HG02852 (cell line): ENCODE measurements around the gene SGCE.

Experiments
- ATAC-seq: cut with Tn5 transposase; IDR thresholded peaks from one replicate; pipeline ENCODE4 v1.9.1; 2021; ENCODE audit warnings: mild to moderate bottlenecking, moderate library complexity; ENCODE audit not compliant: unreplicated experiment

The SGCE gene

DNA sequence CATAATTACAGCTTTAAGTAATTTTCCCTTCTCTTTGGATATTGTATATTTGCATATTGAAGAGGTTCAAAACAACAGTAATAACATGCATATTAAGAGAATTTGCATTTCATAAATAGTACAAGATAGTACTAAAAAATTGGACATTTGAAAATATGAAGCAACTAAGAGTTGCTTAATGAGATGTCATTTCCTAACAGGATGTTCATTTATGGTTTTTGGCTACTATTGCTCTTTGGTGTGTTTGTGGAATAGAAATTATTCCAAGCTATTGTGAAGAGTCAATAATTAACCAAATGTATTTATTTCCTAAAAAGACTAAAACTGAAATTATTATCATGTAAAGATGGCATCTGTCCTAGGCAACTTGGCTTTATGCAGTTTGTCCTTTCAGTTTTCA, 4.1 kb upstream of the SGCE start:
- no peak for ATAC-seq

DNA sequence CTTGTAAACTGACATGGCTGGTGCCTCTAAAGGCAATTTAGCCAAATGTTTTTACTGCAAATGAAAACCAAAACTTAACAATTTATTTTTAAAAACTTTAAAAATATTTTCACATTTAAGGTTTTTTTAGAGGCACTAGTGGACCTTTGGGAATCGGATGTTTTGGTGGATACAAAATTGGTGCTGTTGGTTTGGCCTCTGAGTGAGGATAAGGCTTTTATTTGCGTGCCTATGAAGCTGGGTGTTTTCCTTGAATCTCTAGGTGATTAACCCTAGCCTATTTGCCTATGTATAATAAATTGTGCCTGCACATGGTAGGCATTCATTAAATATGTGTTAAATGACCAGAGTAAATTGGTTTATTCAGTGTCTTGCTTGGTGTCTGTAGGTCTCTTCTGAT, 2.9 kb upstream of the SGCE start:
- ATAC-seq: no peak

DNA sequence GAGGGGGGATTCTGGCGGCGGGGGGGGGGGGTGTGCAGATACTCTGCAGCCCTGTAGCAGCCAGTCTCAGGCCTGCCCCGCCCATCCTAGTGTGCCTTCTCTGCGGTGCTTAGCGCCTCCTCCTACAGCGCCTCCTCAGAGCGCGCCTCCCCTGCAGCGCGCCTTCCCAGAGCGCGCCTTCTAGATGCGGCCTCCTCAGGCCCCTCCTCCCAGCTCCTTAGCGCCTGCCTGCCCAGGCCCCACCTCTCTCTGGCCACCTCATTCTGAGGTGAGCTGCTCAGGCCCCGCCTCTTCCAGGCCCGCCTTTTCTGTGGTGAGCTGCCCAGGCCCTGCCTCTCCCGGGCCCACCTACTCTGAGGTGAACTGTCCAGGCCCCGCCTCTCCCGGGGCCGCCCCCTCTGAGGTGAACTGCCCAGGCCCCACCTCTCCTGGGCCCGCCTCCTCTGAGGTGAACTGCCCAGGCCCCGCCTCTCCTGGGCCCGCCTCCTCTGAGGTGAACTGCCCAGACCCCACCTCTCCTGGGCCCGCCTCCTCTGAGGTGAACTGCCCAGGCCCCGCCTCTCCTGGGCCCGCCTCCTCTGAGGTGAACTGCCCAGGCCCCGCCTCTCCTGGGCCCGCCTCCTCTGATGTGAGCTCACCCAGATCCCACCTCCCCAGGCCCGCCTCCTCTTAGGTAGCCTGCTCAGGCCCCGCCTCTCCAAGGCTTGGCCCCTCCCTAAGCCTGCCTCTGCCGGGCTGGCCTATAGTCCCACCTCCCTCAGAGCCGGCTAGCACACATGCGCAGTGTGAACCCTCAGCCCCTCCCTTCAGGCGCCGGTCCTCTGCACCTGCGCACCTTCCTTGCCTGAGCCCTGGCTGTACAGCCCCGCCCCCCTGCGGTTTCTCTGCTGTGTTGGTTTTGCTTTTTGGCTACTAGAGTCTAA, 2.1 kb upstream of the SGCE start:
- ATAC-seq: peak; percentile 79

DNA sequence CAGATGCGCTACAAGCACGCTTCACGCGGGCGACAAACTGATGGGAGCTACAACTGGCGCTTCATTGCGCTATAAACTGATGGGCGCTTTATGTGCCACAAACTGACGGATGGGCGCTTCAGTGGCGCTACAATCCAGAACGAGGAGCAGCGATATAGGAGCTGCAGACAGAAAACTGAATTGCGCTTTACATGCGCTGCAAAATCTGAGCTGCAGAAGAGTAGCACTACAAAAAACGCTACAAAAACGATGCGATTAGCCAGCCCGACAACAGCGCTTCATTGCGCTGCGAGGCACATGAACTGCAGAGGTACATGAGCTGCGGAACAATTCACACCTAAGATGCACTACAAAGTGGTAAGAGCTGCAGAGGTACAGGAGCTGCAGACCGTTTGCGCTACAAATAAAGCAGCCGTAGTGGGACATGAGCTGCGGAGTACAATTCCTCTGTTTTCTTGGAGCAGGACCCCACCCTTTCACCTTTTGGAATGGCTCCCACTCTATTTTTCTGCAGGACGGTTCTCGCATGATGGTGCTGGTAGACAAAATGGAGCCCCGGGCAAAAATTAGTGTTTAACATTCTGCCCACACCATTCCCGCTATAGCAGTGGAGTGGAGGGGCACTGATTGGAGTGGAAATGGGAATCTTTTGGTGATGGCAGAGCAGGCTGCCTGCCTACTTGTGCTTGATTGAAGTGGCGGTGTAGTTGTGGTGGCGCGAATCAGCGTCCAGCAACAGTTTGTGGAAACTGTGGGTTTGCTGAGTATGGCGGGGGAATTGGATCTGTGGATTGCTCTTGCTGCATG, 1.2 kb upstream of the SGCE start:
- ATAC-seq: no peak

DNA sequence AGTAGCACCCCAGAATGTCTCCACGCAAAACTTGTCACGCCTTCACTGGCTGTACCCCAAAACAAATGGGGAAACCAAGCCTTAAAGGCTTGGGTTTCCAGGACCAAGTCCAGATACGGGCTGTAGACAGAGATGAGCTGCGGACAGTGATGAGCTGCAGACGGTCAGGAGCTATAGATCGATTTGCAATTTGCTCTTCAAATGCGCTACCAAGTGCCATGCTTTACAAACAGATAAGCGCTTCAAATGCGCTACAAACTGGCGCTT, 658 bp upstream of the SGCE start:
- no peak for ATAC-seq

DNA sequence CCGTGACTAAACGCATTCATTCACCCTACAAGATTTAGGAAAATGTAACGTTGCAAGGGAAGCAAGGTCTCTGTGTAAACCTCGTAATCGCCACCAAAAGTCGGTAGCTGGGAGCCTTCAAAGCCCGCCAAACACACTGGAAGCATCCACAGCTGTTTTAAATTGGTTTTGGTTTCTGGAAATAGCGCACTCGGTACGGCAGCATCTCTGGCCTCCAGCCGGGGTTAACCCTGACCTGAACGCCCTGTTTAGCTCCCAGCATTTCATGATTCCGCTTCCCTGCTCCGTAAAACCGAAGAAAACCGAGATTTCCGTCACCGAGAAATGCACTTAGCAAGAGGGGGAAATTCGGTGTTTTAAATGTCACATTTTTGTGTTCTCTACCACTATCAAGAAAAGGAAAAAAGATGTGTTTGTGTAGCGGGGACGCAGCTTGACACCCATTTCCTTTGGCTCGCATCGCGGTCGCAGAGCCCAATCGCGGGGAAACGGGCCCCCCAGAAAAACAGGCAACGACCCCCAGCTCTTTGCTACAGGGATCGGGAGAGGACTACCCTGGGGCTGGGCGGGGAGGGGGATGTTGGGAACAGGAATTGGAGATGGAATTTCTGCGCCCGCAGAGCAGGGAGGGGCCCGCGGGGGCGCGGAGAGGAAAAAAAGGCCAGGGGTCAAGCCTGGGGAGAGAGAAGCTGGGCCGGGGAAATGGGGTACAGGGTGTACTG, 646 bp downstream of the SGCE start:
- ATAC-seq: no peak

DNA sequence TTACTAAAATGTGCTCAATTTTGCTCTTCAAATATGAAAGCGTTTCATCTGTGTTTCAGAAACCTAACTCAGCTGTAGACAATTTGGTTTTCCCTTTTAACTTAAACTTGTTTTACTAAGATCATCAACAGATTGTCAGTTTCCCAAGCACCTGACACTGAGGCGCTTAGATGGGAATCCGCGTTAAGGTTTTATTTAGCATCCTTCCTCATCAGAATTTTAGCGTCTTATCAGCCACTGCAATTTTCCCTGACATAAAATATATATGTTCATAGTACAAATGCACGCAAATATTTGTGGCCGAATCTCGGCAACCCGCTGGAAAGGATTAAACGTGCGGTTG, 1.2 kb downstream of the SGCE start:
- ATAC-seq: no peak

DNA sequence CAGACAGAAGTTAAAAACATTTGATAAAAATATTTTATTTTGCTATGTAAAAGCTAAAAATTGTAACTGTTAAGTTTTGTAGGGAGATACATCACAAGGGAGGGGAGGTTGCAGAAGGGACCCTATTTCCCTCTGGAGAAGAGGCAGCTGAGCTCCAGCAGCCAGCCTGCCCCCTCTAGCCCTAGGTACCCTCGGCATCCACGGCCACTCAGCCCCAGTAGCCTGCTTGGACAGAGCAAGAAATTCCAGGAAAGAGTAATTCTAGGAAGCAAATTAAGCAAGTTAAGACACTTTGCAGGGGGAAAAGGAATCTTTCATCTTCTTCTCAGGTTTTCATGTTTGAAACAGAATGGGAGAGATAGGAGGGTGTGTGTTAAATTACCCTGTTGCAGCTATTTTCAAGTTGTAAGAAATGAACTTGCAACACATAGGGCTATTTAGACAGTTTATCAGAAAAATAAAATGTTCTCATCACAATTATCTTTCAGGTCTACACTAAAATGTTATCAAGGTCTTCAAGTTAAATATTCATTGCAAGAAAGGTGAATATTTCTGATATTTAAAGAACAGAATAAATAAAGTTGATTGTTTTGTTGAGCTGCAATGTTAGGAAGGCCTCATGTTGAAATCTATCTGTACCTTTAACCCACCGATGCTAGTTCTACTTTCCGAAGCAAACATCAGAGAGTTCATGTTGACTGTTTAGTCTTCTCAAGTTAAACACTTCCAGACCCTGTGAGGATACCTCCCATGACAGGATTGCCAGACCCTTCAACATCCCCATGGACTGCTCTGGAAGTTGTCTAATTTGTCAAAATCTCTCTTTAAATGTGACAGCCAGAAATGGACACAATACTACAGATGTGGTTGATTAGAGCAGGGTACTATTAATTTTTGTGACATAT, 5.5 kb downstream of the SGCE start:
- no peak for ATAC-seq

DNA sequence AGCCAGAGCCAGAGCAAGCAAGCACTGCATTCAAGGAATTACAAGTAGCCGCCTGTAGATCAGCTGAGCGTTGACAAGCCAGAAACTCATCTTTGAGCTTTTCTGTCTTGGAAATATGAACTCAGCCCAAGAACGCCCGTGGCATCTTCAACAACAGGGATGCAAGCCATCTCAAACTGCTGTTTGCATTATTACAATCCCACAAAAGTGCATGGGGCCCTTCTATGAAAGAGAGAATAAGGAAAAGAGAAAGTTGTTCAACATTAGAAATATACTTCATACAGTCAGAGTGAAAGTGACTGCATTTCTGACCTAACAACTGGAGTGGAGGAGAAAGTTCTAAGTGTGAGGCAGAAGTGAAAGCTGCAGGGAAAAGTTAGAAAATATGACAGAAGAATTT, 6.5 kb downstream of the SGCE start:
- ATAC-seq: peak; percentile 94

DNA sequence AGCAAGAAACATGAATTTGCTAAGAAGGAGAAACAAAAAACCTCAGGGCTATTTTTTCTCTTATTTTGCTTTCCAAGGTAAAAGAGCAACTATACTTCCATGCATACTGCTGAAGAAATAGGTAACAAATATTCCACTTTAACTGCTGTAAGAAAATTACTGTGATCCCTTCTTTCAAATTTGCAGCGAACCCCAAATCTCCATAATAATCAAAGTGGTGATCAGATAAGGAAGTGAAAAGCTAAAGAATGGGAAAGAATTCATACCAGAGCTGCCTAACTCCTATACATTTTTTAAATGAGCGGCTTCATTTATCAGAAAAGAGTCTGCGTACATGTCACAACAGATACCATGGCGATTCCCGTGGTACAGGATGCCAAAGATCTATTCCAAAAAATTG, 7.2 kb downstream of the SGCE start:
- ATAC-seq: no peak

DNA sequence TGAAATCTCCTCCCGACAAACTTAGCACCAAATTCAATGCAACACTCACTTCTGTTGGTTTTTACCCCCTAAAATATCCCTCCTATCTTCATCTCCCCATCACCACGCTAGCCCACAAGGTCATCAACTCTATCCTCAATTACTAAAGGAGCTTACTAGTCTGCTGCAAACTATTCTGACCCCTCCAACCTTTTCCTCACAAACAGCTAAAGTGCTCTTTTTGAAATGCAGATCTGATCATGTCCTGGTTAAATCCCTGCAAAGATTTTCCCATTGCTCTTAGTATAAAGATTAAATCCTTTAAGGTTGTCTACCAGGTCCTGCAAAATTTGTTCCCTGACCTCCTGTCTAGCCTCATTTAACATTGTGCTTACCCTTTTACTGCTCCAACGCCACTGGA, 8.6 kb downstream of the SGCE start:
- no peak for ATAC-seq

DNA sequence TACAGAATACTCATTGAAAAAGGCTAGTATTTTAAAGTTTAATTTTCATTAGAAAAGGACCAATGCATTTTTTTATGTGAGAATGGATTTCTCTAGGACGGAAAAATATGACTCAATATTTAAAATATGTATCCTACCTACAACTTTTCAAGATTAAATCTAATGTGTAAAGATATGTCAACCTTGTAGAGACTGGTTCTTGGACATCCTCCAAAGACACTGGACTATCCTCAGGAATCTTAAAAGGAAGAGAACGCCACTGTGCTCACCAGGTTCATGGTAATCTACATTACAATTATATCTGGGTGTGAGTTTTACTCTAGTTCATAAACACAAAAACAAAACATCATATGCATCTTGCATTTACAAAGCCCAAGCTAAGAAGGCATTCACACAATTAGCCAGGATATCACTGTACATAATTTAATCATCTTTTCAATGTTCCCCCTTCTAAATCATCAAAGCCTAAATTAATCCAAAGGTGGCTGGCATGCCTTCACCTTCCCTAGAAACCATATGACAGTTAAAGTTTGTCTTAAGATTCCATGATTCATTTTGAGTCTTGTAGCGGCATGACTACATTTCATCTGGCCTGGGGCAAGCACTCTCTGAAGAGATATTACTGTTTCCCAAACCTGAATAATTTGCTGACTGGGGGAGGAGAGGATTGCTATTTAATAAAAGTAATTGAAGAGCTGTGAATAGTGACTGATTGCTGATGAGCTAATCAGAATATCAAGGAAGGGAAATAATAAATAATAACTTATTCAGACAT, 12.0 kb downstream of the SGCE start:
- no peak for ATAC-seq

DNA sequence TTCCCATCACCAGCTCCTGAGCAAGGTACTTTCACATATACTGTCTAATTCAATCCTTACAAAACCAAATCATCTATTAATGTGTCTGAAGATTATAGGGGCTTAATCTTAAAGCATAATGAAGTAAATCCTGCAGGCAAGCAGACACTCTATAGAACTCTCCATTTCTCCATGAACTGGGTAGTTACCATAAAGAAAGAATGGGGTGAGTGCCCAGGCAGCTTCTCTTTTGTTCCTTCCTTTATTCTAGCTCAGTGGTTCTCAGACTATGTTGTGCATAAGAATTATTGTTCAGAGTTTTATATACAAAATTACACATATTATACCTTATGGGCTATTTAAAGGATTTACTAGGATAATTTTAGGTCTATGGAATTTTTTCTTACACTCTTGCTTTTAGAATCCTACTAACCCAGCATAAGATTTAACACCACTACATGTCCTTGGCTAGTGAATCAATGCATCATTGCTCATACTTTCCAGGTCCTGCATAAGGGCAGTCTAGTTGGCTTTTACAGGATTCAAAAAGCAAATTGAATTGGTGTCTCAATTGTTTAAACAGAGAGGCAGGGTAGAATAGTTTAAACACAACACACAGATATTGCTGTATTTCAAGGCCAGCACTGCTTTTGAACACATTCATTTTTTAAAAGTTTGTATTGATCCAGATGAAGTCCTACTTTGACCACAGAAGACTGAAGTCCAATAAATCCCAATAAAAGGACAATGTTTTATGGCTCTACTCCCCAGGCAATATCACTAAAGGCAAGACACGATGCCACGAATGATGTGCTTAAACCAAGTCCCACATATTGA, 12.9 kb downstream of the SGCE start:
- no peak for ATAC-seq

DNA sequence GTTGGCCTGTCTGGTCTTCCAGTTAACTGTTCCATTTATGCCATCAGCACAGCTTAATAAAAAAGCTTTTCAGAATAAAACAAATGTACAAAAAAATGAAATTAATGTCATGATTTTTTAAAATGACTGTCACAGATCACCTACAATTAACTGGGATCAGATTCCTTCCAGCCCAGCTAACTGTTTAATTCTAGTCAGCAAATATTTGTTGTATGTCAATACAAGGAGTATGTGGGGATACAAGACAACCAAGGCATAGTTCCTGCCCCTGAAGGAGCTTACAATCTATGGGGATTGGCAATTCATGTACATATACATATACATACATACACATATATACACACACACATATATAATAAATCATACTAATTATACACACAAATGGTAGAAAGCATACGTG, 16.5 kb downstream of the SGCE start:
- no peak for ATAC-seq

DNA sequence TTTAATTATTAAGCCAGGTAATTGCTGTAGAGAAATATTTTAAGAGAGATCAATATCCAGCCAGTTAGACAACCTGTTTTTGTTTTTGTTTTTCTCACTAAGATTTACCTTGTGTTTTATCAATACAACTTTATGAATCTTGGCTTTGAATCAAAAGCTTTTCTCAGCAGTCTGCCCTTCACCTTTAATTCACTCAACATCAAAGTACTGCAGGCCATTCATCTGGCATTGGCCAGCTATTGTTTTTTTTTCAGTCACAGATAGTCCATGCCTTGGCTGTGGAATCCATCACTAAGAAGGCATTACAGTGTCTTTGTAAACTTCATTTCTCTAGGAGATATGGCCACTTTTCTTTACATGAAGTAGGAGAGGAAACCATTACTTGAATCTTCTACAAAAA, 20.2 kb downstream of the SGCE start:
- ATAC-seq: no peak

DNA sequence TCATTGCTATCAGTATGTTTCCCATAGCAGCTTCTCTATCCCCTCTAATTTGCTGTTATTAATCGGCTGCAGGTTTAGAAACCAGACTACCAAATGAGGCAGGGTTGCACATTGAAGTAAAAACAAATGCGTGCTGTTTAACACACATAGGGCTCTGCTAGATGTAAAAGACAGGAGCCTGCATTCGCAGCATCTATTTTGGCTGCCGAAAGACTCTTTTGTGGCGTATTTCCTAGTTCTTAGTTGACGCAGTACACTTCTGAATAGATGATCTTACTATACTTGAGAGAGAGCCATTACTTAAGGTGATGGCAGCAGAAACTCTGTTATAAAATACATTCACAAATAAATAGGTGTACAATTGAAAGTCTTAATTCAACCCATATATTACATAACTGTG, 21.4 kb downstream of the SGCE start:
- no peak for ATAC-seq

DNA sequence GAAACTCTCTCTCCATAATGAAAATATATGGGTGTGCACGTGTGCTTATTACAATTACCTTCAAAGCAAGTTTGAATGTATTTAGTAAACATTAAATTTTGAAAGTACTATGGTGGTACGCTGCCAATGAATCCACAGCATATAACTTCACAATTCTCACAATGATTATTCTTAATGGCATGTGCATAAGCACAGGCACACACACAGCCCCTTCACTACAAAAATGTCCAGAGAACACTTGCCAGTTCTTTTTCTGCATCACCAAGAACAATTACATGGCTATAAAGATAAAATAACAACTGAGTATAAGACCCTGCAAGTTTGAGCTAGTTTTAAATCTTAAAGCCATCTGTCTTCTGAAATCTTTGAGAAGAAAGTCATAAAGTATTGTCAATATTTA, 22.2 kb downstream of the SGCE start:
- no peak for ATAC-seq

DNA sequence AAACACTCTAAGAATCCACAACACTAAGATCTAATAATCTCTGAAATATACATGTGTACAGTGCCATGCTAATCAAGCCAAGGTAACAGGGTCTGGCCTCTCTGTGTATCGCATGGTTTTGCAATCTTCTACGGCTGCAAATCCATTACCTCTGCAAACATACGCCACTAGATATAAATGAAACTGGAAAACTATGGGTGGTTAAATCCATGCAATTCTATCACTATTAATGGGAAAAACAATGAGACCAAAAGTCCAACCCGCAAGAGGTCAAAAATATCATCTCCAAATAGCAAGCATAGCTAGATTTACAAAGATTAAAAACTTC, 23.0 kb downstream of the SGCE start:
- ATAC-seq: no peak

DNA sequence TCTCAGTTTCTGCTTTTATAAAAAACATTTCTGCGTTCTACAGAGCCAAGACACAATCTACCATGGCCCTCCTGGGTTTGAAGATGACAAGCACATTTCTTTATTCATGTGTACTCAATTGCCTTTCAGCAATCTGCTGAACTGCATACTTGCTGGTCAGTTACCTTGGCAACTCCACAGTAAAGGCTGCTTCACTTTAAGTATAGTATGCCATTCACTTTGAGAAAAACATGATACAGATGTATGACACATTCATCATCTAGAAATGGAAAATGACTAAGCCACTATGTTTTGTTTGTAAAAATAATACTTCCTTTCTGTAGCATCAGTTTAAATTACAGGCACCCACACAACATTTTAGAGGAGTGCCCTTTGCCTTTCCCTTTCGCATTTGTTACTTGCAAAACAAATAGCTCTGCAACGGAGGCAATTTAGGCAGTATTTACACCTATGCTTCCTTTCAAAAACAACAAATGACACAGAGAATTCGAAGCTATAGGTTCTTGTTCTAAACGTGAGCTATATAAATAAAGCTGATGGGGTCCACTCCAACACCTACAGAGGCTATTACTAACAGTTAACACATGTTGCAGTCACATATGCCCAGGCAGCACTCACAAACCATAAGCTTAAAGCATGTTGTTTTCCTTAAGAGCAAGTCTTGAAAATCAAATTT, 23.5 kb downstream of the SGCE start:
- ATAC-seq: peak; percentile 65
